ENCODE results near the gene IL1RAP. TPM values are rescaled to one million over a fixed set of nuclear protein-coding genes. Genes with fewer than 3 reads are reported as not detected.

The IL1RAP gene
- total RNA-seq, 2 experiments from 2014 or later = 11.0 to 13.7 TPM

GRCh38 chr3:190566043-190566933 is 52.4 kb downstream of the IL1RAP start:
- Mint-ChIP-seq H3K36me3 (ENCODE audit: low read depth) (peaks cover 23% of the 10 kb centered on the region), H3K4me3 (no peak overlapping the region), H3K9me3 (peaks cover 7% of the 10 kb centered on the region), H3K4me1 (ENCODE audit: low read depth) (peaks cover 38% of the 10 kb centered on the region), H3K27ac (peak overlapping the region; percentile 93), H3K27me3 (ENCODE audit: low read depth) (no peaks in the 10 kb centered on the region)
- CTCF ChIA-PET = interaction anchor here (0.6 to 1.9 kb wide), 4 partner anchors 18 to 1039 kb away, joined by 3 to 6 read pairs (median 4); no protein-coding TSS in a partner anchor
- DNase-seq = peak; percentile 94
- intact Hi-C loops (cut with micrococcal nuclease) = loop anchor here (1.0 to 5.0 kb wide), 8 partner anchors 11 to 1039 kb away; no protein-coding TSS in a partner anchor

- DNase-seq = no peak
- H3K27me3 Mint-ChIP-seq (ENCODE audit: low read depth) = no peaks in the 10 kb centered on the region
- H3K4me3 Mint-ChIP-seq = no peak overlapping the region
- H3K27ac Mint-ChIP-seq = no peak overlapping the region
- peaks cover 7% of the 10 kb centered on the region for H3K9me3 Mint-ChIP-seq
- CTCF ChIA-PET = no interaction called here
- peaks cover 25% of the 10 kb centered on the region for H3K36me3 Mint-ChIP-seq (ENCODE audit: low read depth)
- intact Hi-C loops (cut with micrococcal nuclease) = loop anchor here (5.0 kb wide), 1 partner anchor 1041 kb away; no protein-coding TSS in a partner anchor
- H3K4me1 Mint-ChIP-seq (ENCODE audit: low read depth) = peaks cover 26% of the 10 kb centered on the region
These were observed 54.2 kb downstream of the IL1RAP start for GRCh38 chr3:190568036-190568435.

GRCh38 chr3:190574473-190574872 is 60.6 kb downstream of the IL1RAP start:
- Mint-ChIP-seq H3K27ac (no peak overlapping the region), H3K27me3 (ENCODE audit: low read depth) (no peaks in the 10 kb centered on the region), H3K36me3 (ENCODE audit: low read depth) (peaks cover 18% of the 10 kb centered on the region), H3K9me3 (peaks cover 11% of the 10 kb centered on the region), H3K4me1 (ENCODE audit: low read depth) (peaks cover 15% of the 10 kb centered on the region), H3K4me3 (no peak overlapping the region)
- CTCF ChIA-PET = interaction anchor here (0.6 kb wide), 1 partner anchor 612 kb away, joined by 5 read pairs; no protein-coding TSS in a partner anchor
- intact Hi-C loops (cut with micrococcal nuclease) = no loop called here
- DNase-seq = no peak

- H3K36me3 Mint-ChIP-seq (ENCODE audit: low read depth) = peaks cover 22% of the 10 kb centered on the region
- peaks cover 18% of the 10 kb centered on the region for H3K4me1 Mint-ChIP-seq (ENCODE audit: low read depth)
- no peaks in the 10 kb centered on the region for H3K27me3 Mint-ChIP-seq (ENCODE audit: low read depth)
- H3K9me3 Mint-ChIP-seq = peaks cover 11% of the 10 kb centered on the region
- intact Hi-C loops (cut with micrococcal nuclease) = no loop called here
- CTCF ChIA-PET = no interaction called here
- H3K4me3 Mint-ChIP-seq = no peak overlapping the region
- no peak for DNase-seq
- H3K27ac Mint-ChIP-seq = no peak overlapping the region
These were observed 61.7 kb downstream of the IL1RAP start for GRCh38 chr3:190575437-190576185.

- Mint-ChIP-seq H3K36me3 (ENCODE audit: low read depth) (peaks cover 21% of the 10 kb centered on the region), H3K27ac (no peak overlapping the region), H3K27me3 (ENCODE audit: low read depth) (no peaks in the 10 kb centered on the region), H3K4me3 (no peak overlapping the region), H3K4me1 (ENCODE audit: low read depth) (peaks cover 24% of the 10 kb centered on the region), H3K9me3 (peaks cover 11% of the 10 kb centered on the region)
- DNase-seq = no peak
- CTCF ChIA-PET = no interaction called here
- intact Hi-C loops (cut with micrococcal nuclease) = loop anchor here (1.0 kb wide), 1 partner anchor 11 kb away; no protein-coding TSS in a partner anchor
These were observed 63.3 kb downstream of the IL1RAP start for GRCh38 chr3:190577225-190577624.

GRCh38 chr3:190579514-190580137 is 65.7 kb downstream of the IL1RAP start:
- Mint-ChIP-seq H3K4me3 (no peak overlapping the region), H3K4me1 (ENCODE audit: low read depth) (peaks cover 24% of the 10 kb centered on the region), H3K27ac (no peak overlapping the region), H3K27me3 (ENCODE audit: low read depth) (no peaks in the 10 kb centered on the region), H3K9me3 (peaks cover 11% of the 10 kb centered on the region), H3K36me3 (ENCODE audit: low read depth) (peaks cover 17% of the 10 kb centered on the region)
- DNase-seq = no peak
- CTCF ChIA-PET = no interaction called here
- intact Hi-C loops (cut with micrococcal nuclease) = loop anchor here (10.0 kb wide), 2 partner anchors 615 to 1255 kb away; no protein-coding TSS in a partner anchor

- H3K4me3 Mint-ChIP-seq = no peak overlapping the region
- no peaks in the 10 kb centered on the region for H3K27me3 Mint-ChIP-seq (ENCODE audit: low read depth)
- H3K9me3 Mint-ChIP-seq = peaks cover 10% of the 10 kb centered on the region
- no peak for DNase-seq
- H3K27ac Mint-ChIP-seq = no peak overlapping the region
- intact Hi-C loops (cut with micrococcal nuclease) = loop anchor here (10.0 kb wide), 2 partner anchors 616 to 1256 kb away; no protein-coding TSS in a partner anchor
- CTCF ChIA-PET = no interaction called here
- peaks cover 28% of the 10 kb centered on the region for H3K4me1 Mint-ChIP-seq (ENCODE audit: low read depth)
- H3K36me3 Mint-ChIP-seq (ENCODE audit: low read depth) = peaks cover 12% of the 10 kb centered on the region
These were observed 66.5 kb downstream of the IL1RAP start for GRCh38 chr3:190580417-190580816.

GRCh38 chr3:190581041-190581541 is 67.2 kb downstream of the IL1RAP start:
- intact Hi-C loops (cut with micrococcal nuclease) = loop anchor here (10.0 kb wide), 2 partner anchors 616 to 1256 kb away; no protein-coding TSS in a partner anchor
- Mint-ChIP-seq H3K27ac (no peak overlapping the region), H3K4me3 (no peak overlapping the region), H3K9me3 (peaks cover 9% of the 10 kb centered on the region), H3K4me1 (ENCODE audit: low read depth) (peaks cover 35% of the 10 kb centered on the region), H3K27me3 (ENCODE audit: low read depth) (no peaks in the 10 kb centered on the region), H3K36me3 (ENCODE audit: low read depth) (peaks cover 11% of the 10 kb centered on the region)
- no peak for DNase-seq
- CTCF ChIA-PET = no interaction called here

GRCh38 chr3:190582667-190583066 is 68.8 kb downstream of the IL1RAP start:
- no peak overlapping the region for H3K27ac Mint-ChIP-seq
- no peak for DNase-seq
- H3K9me3 Mint-ChIP-seq = peaks cover 7% of the 10 kb centered on the region
- CTCF ChIA-PET = interaction anchor here (1.0 kb wide), 1 partner anchor 117 kb away, joined by 3 read pairs; no protein-coding TSS in a partner anchor
- H3K36me3 Mint-ChIP-seq (ENCODE audit: low read depth) = peaks cover 13% of the 10 kb centered on the region
- no peaks in the 10 kb centered on the region for H3K27me3 Mint-ChIP-seq (ENCODE audit: low read depth)
- H3K4me3 Mint-ChIP-seq = no peak overlapping the region
- H3K4me1 Mint-ChIP-seq (ENCODE audit: low read depth) = peaks cover 51% of the 10 kb centered on the region
- intact Hi-C loops (cut with micrococcal nuclease) = loop anchor here (10.0 kb wide), 2 partner anchors 618 to 1258 kb away; no protein-coding TSS in a partner anchor

GRCh38 chr3:190585805-190586630 is 72.1 kb downstream of the IL1RAP start:
- Mint-ChIP-seq H3K36me3 (ENCODE audit: low read depth) (peaks cover 10% of the 10 kb centered on the region), H3K27me3 (ENCODE audit: low read depth) (no peaks in the 10 kb centered on the region), H3K9me3 (no peaks in the 10 kb centered on the region), H3K4me1 (ENCODE audit: low read depth) (peaks cover 37% of the 10 kb centered on the region), H3K4me3 (peak overlapping the region; percentile 50), H3K27ac (peak overlapping the region; percentile 88)
- intact Hi-C loops (cut with micrococcal nuclease) = loop anchor here (1.0 to 10.0 kb wide), 8 partner anchors 20 to 1261 kb away; partner anchors contain the start of gene IL1RAP
- peak; percentile 78 for DNase-seq
- CTCF ChIA-PET = interaction anchor here (0.9 kb wide), 1 partner anchor 36 kb away, joined by 4 read pairs; no protein-coding TSS in a partner anchor

GRCh38 chr3:190586631-190587011 is 72.7 kb downstream of the IL1RAP start:
- peak; percentile 61 for DNase-seq
- Mint-ChIP-seq H3K27me3 (ENCODE audit: low read depth) (no peaks in the 10 kb centered on the region), H3K4me3 (peak overlapping the region; percentile 50), H3K36me3 (ENCODE audit: low read depth) (peaks cover 12% of the 10 kb centered on the region), H3K9me3 (no peaks in the 10 kb centered on the region), H3K27ac (peak overlapping the region; percentile 88), H3K4me1 (ENCODE audit: low read depth) (peaks cover 34% of the 10 kb centered on the region)
- intact Hi-C loops (cut with micrococcal nuclease) = loop anchor here (1.0 to 10.0 kb wide), 8 partner anchors 20 to 1262 kb away; partner anchors contain the start of gene IL1RAP
- CTCF ChIA-PET = interaction anchor here (0.9 kb wide), 1 partner anchor 35 kb away, joined by 4 read pairs; no protein-coding TSS in a partner anchor

All from activated naive CD4-positive, alpha-beta T cell treated with anti-CD3 and anti-CD28 coated beads for 36 hours (primary cell).